ENCODE results near the gene THRSP. TPM values are rescaled to one million over a fixed set of nuclear protein-coding genes. Genes with fewer than 3 reads are reported as not detected.
"Not testable (repeated sequence)": the region's sequence is repeated elsewhere in the genome, so short reads cannot be mapped to it uniquely, and the experiment has no call there.

The THRSP gene
- total and polyA plus RNA-seq, 3 experiments from 2014 or later = not detected

GRCh38 chr11:78023426-78023825 is 40.2 kb upstream of the THRSP start:
- H3K27ac ChIP-seq (ENCODE audit: low read depth, low read length) = no peak overlapping the region
- no peak overlapping the region for H3K4me3 ChIP-seq (ENCODE audit: low read length)
- ChIA-PET CTCF (no interaction called here), POLR2A (no interaction called here)
- peaks cover 0 to 4% (median 0%) of the 10 kb centered on the region in 3 donors for H3K4me1 Mint-ChIP-seq
- no peak overlapping the region for H3K27ac Mint-ChIP-seq
- DNase-seq = no peak
- H3K4me1 ChIP-seq (ENCODE audit: insufficient read depth, low read length) = no peaks in the 10 kb centered on the region
- H3K9me3 ChIP-seq (ENCODE audit: low read length) = no peaks in the 10 kb centered on the region
- H3K9me3 Mint-ChIP-seq = no peaks in the 10 kb centered on the region
- no peaks in the 10 kb centered on the region for H3K27me3 ChIP-seq (ENCODE audit: insufficient read depth, low read length, poor library complexity, severe bottlenecking)
- H3K36me3 Mint-ChIP-seq = no peaks in the 10 kb centered on the region
- peaks cover 9 to 27% of the 10 kb centered on the region in 2 donors for H3K27me3 Mint-ChIP-seq
- no peak overlapping the region for H3K4me3 Mint-ChIP-seq
- H3K36me3 ChIP-seq (ENCODE audit: insufficient read depth, low read length) = no peaks in the 10 kb centered on the region

- H3K27me3 ChIP-seq (ENCODE audit: insufficient read depth, low read length, poor library complexity, severe bottlenecking) = no peaks in the 10 kb centered on the region
- H3K27ac Mint-ChIP-seq = peak overlapping the region in 1 of 8 donors; percentile 63
- H3K27ac ChIP-seq (ENCODE audit: low read depth, low read length) = no peak overlapping the region
- H3K9me3 ChIP-seq (ENCODE audit: low read length) = no peaks in the 10 kb centered on the region
- CTCF ChIA-PET = no interaction called here
- peaks cover 11 to 27% of the 10 kb centered on the region in 2 donors for H3K27me3 Mint-ChIP-seq
- no peaks in the 10 kb centered on the region for H3K36me3 ChIP-seq (ENCODE audit: insufficient read depth, low read length)
- H3K4me3 ChIP-seq (ENCODE audit: low read length) = no peak overlapping the region
- POLR2A ChIA-PET = no interaction called here
- no peaks in the 10 kb centered on the region for H3K36me3 Mint-ChIP-seq
- H3K9me3 Mint-ChIP-seq = no peaks in the 10 kb centered on the region
- H3K4me1 Mint-ChIP-seq = peaks cover 0 to 4% (median 0%) of the 10 kb centered on the region in 3 donors
- DNase-seq = no peak
- H3K4me1 ChIP-seq (ENCODE audit: insufficient read depth, low read length) = no peaks in the 10 kb centered on the region
- H3K4me3 Mint-ChIP-seq = no peak overlapping the region
Measured at GRCh38 chr11:78025378-78025777, 38.3 kb upstream of the THRSP start.

- Mint-ChIP-seq H3K36me3 (no peaks in the 10 kb centered on the region), H3K4me1 (peaks cover 0 to 2% (median 0%) of the 10 kb centered on the region in 3 donors), H3K9me3 (no peaks in the 10 kb centered on the region), H3K4me3 (no peak overlapping the region), H3K27ac (no peak overlapping the region), H3K27me3 (peaks cover 5 to 14% of the 10 kb centered on the region in 2 donors)
- no peaks in the 10 kb centered on the region for H3K36me3 ChIP-seq (ENCODE audit: insufficient read depth, low read length)
- ChIA-PET CTCF (no interaction called here), POLR2A (no interaction called here)
- H3K9me3 ChIP-seq (ENCODE audit: low read length) = no peaks in the 10 kb centered on the region
- no peak overlapping the region for H3K4me3 ChIP-seq (ENCODE audit: low read length)
- H3K27me3 ChIP-seq (ENCODE audit: insufficient read depth, low read length, poor library complexity, severe bottlenecking) = no peaks in the 10 kb centered on the region
- no peak for DNase-seq
- no peak overlapping the region for H3K27ac ChIP-seq (ENCODE audit: low read depth, low read length)
- no peaks in the 10 kb centered on the region for H3K4me1 ChIP-seq (ENCODE audit: insufficient read depth, low read length)
Measured at GRCh38 chr11:78027759-78028158, 35.9 kb upstream of the THRSP start.

- CTCF ChIA-PET, H3K9me3 Mint-ChIP-seq, POLR2A ChIA-PET: not testable (repeated sequence)
Measured at GRCh38 chr11:78028423-78028822, 35.2 kb upstream of the THRSP start.

GRCh38 chr11:78030429-78031325 is 33.0 kb upstream of the THRSP start:
- H3K27ac Mint-ChIP-seq = no peak overlapping the region
- Histone ChIP-seq H3K9me3 (ENCODE audit: low read length) (no peaks in the 10 kb centered on the region), H3K27ac (ENCODE audit: low read depth, low read length) (no peak overlapping the region), H3K27me3 (ENCODE audit: insufficient read depth, low read length, poor library complexity, severe bottlenecking) (no peaks in the 10 kb centered on the region), H3K36me3 (ENCODE audit: insufficient read depth, low read length) (no peaks in the 10 kb centered on the region), H3K4me1 (ENCODE audit: insufficient read depth, low read length) (no peaks in the 10 kb centered on the region), H3K4me3 (ENCODE audit: low read length) (no peak overlapping the region)
- H3K4me3 Mint-ChIP-seq = no peak overlapping the region
- no peaks in the 10 kb centered on the region for H3K4me1 Mint-ChIP-seq
- peaks cover 1 to 6% of the 10 kb centered on the region in 2 donors for H3K27me3 Mint-ChIP-seq
- ChIA-PET POLR2A (no interaction called here), CTCF (interaction anchor here (1.6 kb wide), 1 partner anchor 15 kb away, joined by 8 read pairs; no protein-coding TSS in a partner anchor)
- no peak for DNase-seq
- no peaks in the 10 kb centered on the region for H3K9me3 Mint-ChIP-seq
- no peaks in the 10 kb centered on the region for H3K36me3 Mint-ChIP-seq

More at GRCh38 chr11:78028423-78028822, 35.2 kb upstream of the THRSP start:
- not testable (repeated sequence) for H3K4me3 ChIP-seq (ENCODE audit: low read length); H3K4me1 ChIP-seq (ENCODE audit: insufficient read depth, low read length); H3K4me3 Mint-ChIP-seq; H3K4me1 Mint-ChIP-seq; H3K9me3 ChIP-seq (ENCODE audit: low read length); DNase-seq; H3K27ac ChIP-seq (ENCODE audit: low read depth, low read length); H3K36me3 ChIP-seq (ENCODE audit: insufficient read depth, low read length); H3K36me3 Mint-ChIP-seq; H3K27me3 ChIP-seq (ENCODE audit: insufficient read depth, low read length, poor library complexity, severe bottlenecking)
- Mint-ChIP-seq H3K27ac (peak overlapping the region in 1 of 8 donors; percentile 52), H3K27me3 (peaks cover 2 to 10% of the 10 kb centered on the region in 2 donors)

GRCh38 chr11:78031629-78032028 is 32.0 kb upstream of the THRSP start:
- Histone ChIP-seq H3K36me3 (ENCODE audit: insufficient read depth, low read length) (no peaks in the 10 kb centered on the region), H3K27ac (ENCODE audit: low read depth, low read length) (no peak overlapping the region), H3K4me1 (ENCODE audit: insufficient read depth, low read length) (no peaks in the 10 kb centered on the region), H3K27me3 (ENCODE audit: insufficient read depth, low read length, poor library complexity, severe bottlenecking) (no peaks in the 10 kb centered on the region), H3K4me3 (ENCODE audit: low read length) (no peak overlapping the region), H3K9me3 (ENCODE audit: low read length) (no peaks in the 10 kb centered on the region)
- Mint-ChIP-seq H3K9me3 (no peaks in the 10 kb centered on the region), H3K27ac (no peak overlapping the region), H3K4me1 (no peaks in the 10 kb centered on the region), H3K36me3 (no peaks in the 10 kb centered on the region), H3K27me3 (peaks cover 1 to 6% of the 10 kb centered on the region in 2 donors), H3K4me3 (no peak overlapping the region)
- ChIA-PET POLR2A (no interaction called here), CTCF (interaction anchor here (1.6 kb wide), 1 partner anchor 14 kb away, joined by 8 read pairs; no protein-coding TSS in a partner anchor)
- no peak for DNase-seq

GRCh38 chr11:78032090-78032489 is 31.6 kb upstream of the THRSP start:
- Mint-ChIP-seq H3K27me3 (peaks cover 1 to 6% of the 10 kb centered on the region in 2 donors), H3K4me3 (no peak overlapping the region), H3K4me1 (no peaks in the 10 kb centered on the region), H3K9me3 (no peaks in the 10 kb centered on the region), H3K36me3 (no peaks in the 10 kb centered on the region), H3K27ac (no peak overlapping the region)
- CTCF ChIA-PET = interaction anchor here (1.6 kb wide), 1 partner anchor 14 kb away, joined by 8 read pairs; no protein-coding TSS in a partner anchor
- DNase-seq = no peak
- no peaks in the 10 kb centered on the region for H3K4me1 ChIP-seq (ENCODE audit: insufficient read depth, low read length)
- H3K27me3 ChIP-seq (ENCODE audit: insufficient read depth, low read length, poor library complexity, severe bottlenecking) = no peaks in the 10 kb centered on the region
- no peak overlapping the region for H3K27ac ChIP-seq (ENCODE audit: low read depth, low read length)
- no peaks in the 10 kb centered on the region for H3K36me3 ChIP-seq (ENCODE audit: insufficient read depth, low read length)
- POLR2A ChIA-PET = no interaction called here
- no peak overlapping the region for H3K4me3 ChIP-seq (ENCODE audit: low read length)
- H3K9me3 ChIP-seq (ENCODE audit: low read length) = no peaks in the 10 kb centered on the region

- no peaks in the 10 kb centered on the region for H3K4me1 Mint-ChIP-seq
- H3K36me3 Mint-ChIP-seq = no peaks in the 10 kb centered on the region
- no peaks in the 10 kb centered on the region for H3K9me3 ChIP-seq (ENCODE audit: low read length)
- ChIA-PET CTCF (no interaction called here), POLR2A (no interaction called here)
- H3K27ac Mint-ChIP-seq = no peak overlapping the region
- H3K9me3 Mint-ChIP-seq = no peaks in the 10 kb centered on the region
- no peaks in the 10 kb centered on the region for H3K27me3 ChIP-seq (ENCODE audit: insufficient read depth, low read length, poor library complexity, severe bottlenecking)
- H3K27ac ChIP-seq (ENCODE audit: low read depth, low read length) = no peak overlapping the region
- no peak overlapping the region for H3K4me3 ChIP-seq (ENCODE audit: low read length)
- no peaks in the 10 kb centered on the region for H3K36me3 ChIP-seq (ENCODE audit: insufficient read depth, low read length)
- no peak overlapping the region for H3K4me3 Mint-ChIP-seq
- H3K27me3 Mint-ChIP-seq = peaks cover under 1 to 1% of the 10 kb centered on the region in 2 donors
- no peak for DNase-seq
- H3K4me1 ChIP-seq (ENCODE audit: insufficient read depth, low read length) = no peaks in the 10 kb centered on the region
Measured at GRCh38 chr11:78033040-78033439, 30.6 kb upstream of the THRSP start.

All from CD8-positive, alpha-beta memory T cell (primary cell).